ENCODE data around the gene ARL8B.
A peak's percentile ranks its signal among the peaks of the same experiment; 100 is the strongest.

Gene ARL8B

DNA sequence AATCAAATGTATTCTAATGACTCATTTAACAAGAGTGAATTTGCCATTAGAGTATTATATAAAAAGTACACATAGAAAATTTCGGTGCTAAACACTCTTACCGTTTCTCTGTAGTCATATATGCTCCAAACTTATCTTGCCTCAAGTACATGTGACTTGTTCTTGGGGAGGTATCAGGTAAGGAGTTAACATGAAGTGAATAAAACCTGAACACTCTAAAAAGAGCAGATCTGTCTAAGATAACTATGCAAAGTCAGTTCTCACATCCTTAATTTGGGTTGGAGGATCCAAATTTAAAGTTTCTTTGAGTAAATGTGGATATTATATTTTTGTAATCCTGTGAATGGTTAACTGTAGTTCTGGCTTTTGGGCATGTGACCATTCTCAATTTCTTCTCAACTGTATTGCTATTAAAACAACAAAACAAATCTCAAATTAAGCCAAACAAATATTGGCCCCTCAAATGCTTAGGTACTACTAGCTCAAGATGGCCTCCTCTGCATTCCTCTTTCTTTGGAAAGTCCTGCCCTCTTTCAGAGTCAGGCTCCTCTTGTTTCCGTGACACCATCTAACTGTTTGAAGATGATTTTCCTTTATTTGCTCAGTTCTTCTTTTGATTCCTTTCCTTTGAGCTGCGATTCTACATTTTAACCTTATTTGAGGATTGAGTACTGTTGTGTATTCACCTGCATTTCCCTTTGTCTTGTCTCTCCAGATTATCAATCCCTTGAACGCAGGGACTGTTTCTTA is 69.6 kb downstream of the ARL8B start:
- TF ChIP-seq POLR2A (IDR thresholded peaks at IDR 0.05; ENCODE audit: low read depth, low read length) (no peak), POLR2AphosphoS5 (IDR thresholded peaks at IDR 0.05; ENCODE audit: low read depth, low read length) (0 out of 2 replicates have a peak, but pooled peaks have one; percentile 27)
- DNase-seq (ENCODE audit: insufficient read length), result no peak
- peak; percentile 78 for FAIRE-seq

DNA sequence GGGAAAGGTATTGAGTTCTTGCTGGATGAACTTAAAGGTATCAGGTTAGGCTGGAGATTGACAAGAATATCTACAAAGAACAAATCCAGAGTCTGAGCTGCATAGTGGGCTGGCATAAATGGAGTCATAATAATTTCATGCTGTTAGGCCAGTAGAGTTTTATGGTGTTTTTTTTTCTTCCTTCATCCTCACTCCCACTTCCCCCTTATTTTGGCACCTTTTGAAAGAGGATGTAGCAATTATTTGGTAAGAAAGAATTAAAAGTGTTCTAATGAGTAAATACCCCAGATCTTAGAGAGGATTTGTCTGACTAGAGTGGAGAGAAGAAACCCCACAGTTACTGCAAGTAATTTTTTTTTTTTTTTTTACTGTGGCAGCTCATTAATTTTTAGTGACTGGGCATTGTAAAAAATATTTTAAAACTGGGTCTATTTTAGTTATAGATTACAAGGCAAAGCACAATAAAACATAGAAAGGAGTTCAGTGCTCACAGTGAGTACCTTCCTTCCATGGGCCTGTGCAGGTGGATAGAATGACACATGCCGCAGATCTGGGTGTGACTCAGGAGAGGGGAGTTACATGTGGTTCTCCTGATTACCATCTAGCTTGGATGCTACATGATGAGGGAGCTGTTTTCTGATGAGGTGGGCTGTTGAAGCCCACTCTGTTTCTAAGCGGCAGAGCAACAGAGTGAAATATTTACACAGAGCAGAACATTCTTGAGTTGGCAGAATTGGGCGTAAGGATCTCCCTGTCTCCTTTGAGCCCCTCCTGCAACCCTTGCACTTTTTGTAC is 70.7 kb downstream of the ARL8B start:
- TF ChIP-seq POLR2AphosphoS5 (IDR thresholded peaks at IDR 0.05; ENCODE audit: low read depth, low read length) (no peak), TAF1 (IDR thresholded peaks at IDR 0.05; ENCODE audit: borderline replicate concordance, low read depth, low read length) (no peak), POLR2A (IDR thresholded peaks at IDR 0.05; ENCODE audit: low read depth, low read length) (no peak)
- no peak for FAIRE-seq
- no peak for DNase-seq (ENCODE audit: insufficient read length)

DNA sequence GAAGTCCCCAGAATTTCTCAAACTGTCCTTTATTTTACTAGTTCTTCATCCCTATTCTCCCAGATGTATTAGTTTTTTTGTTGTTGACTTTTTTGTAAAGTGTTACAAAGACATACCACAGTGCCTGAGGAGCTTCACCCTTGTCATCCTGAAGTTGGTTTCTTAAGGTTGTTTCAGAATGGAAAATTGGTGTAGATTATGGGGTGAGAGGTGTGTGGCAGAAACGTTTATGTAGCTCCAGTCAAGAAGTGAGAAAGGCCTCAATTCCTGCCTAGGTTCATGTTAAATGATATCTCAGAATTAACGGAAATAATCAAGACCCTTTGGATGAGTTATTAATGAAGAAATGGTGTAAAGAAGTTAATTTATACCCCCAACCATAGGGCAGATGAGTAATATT is 72.2 kb downstream of the ARL8B start:
- TF ChIP-seq POLR2AphosphoS5 (IDR thresholded peaks at IDR 0.05; ENCODE audit: low read depth, low read length) (no peak), POLR2A (IDR thresholded peaks at IDR 0.05; ENCODE audit: low read depth, low read length) (no peak), TAF1 (IDR thresholded peaks at IDR 0.05; ENCODE audit: borderline replicate concordance, low read depth, low read length) (no peak)
- DNase-seq (ENCODE audit: insufficient read length) (no peak), FAIRE-seq (no peak)

DNA sequence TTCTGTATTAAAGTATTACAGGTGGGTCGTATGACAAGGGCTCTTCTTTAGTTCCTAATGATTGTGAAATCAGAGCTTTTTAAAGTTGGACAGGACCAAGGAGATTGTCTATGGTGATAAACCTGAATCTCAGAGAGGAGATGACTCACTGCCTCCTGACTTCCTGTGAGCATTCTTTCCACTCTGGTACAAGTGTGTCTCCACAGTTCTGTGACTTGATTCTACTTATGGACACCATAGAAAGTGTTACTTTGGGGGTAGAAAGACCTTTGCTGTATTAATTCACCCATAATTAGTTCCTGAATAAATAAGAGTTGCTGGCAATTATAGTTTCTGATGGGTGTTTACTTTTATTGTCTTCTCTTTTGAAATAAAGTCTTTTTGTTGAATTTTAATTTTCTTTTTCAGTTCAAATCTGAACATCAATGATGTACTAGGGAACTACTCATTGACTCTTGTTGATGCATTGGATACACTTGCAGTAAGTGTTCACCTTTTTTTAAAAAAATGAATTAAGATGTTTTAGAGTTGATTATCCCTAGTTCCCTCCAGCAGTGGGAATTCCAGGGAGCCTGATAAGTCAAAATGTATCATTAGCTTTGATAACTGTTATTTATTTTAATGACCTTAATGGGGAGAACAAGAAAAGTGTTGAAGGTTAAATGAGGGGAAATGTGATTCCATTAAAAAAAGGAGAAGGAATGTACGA is 72.9 kb downstream of the ARL8B start:
- DNase-seq (ENCODE audit: insufficient read length), result no peak
- TF ChIP-seq TAF1 (IDR thresholded peaks at IDR 0.05; ENCODE audit: borderline replicate concordance, low read depth, low read length) (no peak), POLR2AphosphoS5 (IDR thresholded peaks at IDR 0.05; ENCODE audit: low read depth, low read length) (no peak), POLR2A (IDR thresholded peaks at IDR 0.05; ENCODE audit: low read depth, low read length) (no peak)
- FAIRE-seq, result peak; percentile 54

DNA sequence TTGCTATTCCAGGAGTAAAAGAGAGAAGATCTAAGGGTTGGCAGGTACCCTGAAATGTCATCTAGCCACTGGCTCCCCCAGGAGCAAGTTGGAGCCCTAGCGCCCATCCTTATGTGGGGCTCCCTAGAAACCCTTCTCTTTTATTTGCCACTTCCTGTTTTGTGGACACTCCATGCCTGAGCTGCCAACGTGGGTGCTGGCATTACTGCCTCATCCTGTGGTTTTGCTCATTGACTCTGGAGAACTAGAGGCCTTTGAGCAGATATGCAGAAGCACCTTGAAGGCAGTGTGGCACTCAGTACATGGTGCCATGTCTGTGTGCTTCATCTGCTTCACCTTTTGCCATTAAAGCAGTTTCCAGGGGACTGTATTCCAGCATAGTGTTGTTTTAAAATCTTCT is 73.5 kb downstream of the ARL8B start:
- TF ChIP-seq POLR2A (IDR thresholded peaks at IDR 0.05; ENCODE audit: low read depth, low read length), result 0 out of 2 replicates have a peak, but pooled peaks have one; percentile 13
- peak; percentile 39; the same call in 1 of the 2 replicates for TF ChIP-seq POLR2AphosphoS5 (IDR thresholded peaks at IDR 0.05; ENCODE audit: low read depth, low read length)
- no peak for TF ChIP-seq TAF1 (IDR thresholded peaks at IDR 0.05; ENCODE audit: borderline replicate concordance, low read depth, low read length)
- no peak for FAIRE-seq
- no peak for DNase-seq (ENCODE audit: insufficient read length)

DNA sequence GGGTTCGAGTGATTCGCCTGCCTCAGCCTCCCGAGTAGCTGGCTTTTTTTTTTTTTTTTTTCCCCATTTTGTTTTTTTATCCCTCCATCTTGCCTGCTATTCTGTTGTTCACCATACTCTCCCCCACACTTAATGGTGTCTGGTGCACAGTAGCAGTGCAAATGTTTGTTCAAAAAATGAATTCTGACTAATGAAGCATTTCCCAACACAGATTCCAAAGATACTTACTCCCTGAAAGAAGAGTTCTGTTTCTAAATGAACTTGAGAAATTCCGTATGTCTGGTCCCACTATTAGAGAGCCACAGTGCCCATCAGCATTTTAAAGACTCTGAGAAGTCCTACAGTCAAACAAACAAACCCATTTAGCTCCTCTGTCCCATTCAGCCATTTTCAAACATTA is 74.9 kb downstream of the ARL8B start:
- no peak for DNase-seq (ENCODE audit: insufficient read length)
- TF ChIP-seq POLR2A (IDR thresholded peaks at IDR 0.05; ENCODE audit: low read depth, low read length) (no peak), POLR2AphosphoS5 (IDR thresholded peaks at IDR 0.05; ENCODE audit: low read depth, low read length) (no peak), TAF1 (IDR thresholded peaks at IDR 0.05; ENCODE audit: borderline replicate concordance, low read depth, low read length) (no peak)

DNA sequence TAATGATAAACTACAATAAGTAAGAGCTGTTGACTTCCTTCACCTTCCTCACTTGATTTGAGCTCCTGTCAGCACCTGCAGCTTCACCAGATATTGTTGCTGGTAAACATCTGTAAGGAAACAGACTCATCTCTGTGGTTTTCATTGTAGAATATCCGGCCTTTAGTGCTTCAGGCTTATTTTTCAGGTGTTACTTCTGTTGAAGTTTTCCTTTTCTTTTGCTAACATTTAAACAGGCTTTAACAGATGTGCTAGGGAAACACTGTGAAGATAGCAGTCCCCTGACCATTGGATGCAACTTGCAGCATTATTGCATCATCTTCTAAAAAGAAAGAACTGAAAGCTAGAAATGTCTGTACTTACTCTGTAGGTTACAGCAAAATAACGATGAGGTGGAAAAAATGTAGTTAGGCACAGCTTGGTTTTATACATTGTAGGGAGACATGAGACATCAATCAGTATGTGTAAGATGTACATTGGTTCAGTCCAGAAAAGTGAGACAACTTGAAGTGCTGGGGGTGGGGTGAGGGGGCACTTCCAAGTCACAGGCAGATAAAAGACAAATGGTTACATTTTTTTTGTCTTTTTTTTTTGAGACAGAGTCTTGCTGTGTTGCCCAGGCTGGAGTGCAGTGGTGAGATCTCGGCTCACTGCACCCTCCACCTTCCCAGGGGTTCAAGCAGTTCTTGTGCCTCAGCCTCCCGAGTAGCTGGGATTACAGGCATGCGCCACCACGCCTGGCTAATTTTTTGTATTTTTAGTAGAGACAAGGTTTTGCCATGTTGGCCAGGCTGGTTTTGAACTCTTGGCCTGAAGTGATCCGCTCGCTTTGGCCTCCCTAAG is 75.6 kb downstream of the ARL8B start:
- TF ChIP-seq POLR2A (IDR thresholded peaks at IDR 0.05; ENCODE audit: low read depth, low read length), result no peak
- no peak for TF ChIP-seq TAF1 (IDR thresholded peaks at IDR 0.05; ENCODE audit: borderline replicate concordance, low read depth, low read length)
- no peak for TF ChIP-seq POLR2AphosphoS5 (IDR thresholded peaks at IDR 0.05; ENCODE audit: low read depth, low read length)
- no peak for DNase-seq (ENCODE audit: insufficient read length)
- peak; percentile 85 for FAIRE-seq

More for the DNA sequence above, 74.9 kb downstream of the ARL8B start:
- no peak for FAIRE-seq

DNA sequence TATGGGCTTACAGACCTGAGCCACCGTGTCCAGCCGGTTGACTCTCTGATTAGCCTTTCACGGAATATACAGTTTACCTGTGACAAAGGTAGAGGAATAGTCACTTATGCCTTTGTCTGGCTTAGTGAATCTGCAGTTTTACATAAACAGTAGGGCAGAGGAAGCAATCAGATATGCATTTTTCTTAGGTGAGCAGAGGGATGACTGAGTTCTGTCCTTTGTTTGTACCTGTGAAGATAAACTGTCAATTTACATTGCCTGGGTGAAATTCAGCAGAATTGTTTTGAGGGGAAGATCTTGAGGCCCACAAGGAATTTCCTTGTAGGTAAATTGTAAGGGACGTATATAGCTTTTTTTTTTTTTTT is 76.2 kb downstream of the ARL8B start:
- no peak for TF ChIP-seq POLR2AphosphoS5 (IDR thresholded peaks at IDR 0.05; ENCODE audit: low read depth, low read length)
- no peak for TF ChIP-seq POLR2A (IDR thresholded peaks at IDR 0.05; ENCODE audit: low read depth, low read length)
- TF ChIP-seq TAF1 (IDR thresholded peaks at IDR 0.05; ENCODE audit: borderline replicate concordance, low read depth, low read length), result no peak
- DNase-seq (ENCODE audit: insufficient read length) (no peak), FAIRE-seq (peak; percentile 33)

DNA sequence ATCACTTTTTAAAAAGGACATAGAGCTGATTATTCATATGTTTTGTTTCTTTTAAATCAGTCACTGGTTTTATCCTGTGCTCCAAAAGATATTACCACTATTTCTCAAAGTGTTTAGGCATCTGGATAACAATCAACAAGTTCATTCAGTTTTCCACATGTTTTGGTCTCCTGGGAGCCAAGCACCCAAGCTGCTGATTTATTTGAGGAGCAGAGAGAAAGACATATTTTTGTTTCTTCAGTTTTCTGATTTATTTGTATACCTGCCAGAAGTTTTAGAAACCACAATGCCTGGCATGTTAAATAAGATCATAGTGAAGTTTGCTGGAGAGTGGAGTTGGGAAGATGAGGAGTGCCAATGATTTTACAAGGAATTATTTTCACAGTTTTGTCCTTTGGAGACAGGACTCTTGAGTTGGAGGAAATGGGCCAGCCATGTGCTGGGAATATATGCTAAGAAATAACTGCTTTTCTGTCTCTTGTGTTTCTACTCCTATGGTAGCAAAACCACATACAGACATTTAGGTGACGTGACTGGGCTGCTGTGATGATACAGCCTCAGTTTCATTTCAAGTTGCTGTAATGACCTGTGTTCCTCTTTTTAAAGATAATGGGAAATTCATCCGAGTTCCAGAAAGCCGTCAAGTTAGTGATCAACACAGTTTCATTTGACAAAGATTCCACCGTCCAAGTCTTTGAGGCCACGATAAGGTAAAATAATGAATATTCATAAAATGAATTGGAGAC is 77.1 kb downstream of the ARL8B start:
- DNase-seq (ENCODE audit: insufficient read length), result no peak
- TF ChIP-seq TAF1 (IDR thresholded peaks at IDR 0.05; ENCODE audit: borderline replicate concordance, low read depth, low read length), result no peak
- peak; percentile 40; the same call in 1 of the 2 replicates for TF ChIP-seq POLR2AphosphoS5 (IDR thresholded peaks at IDR 0.05; ENCODE audit: low read depth, low read length)
- TF ChIP-seq POLR2A (IDR thresholded peaks at IDR 0.05; ENCODE audit: low read depth, low read length), result no peak
- FAIRE-seq, result peak; percentile 72

DNA sequence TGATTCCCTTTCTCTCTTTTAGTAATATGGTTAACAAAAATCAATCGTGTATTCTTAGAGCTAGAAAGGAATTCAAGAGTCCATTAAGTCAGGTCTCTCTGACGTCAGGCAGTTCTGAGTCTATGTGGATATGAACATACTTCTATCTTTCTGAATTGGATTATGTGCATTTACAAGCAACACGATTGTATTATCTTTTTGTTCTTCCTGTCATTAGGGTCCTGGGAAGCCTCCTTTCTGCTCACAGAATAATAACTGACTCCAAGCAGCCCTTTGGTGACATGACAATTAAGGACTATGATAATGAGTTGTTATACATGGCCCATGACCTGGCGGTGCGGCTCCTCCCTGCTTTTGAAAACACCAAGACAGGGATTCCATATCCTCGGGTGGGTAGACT is 79.4 kb downstream of the ARL8B start:
- FAIRE-seq (no peak), DNase-seq (ENCODE audit: insufficient read length) (no peak)
- TF ChIP-seq POLR2AphosphoS5 (IDR thresholded peaks at IDR 0.05; ENCODE audit: low read depth, low read length), result no peak
- TF ChIP-seq TAF1 (IDR thresholded peaks at IDR 0.05; ENCODE audit: borderline replicate concordance, low read depth, low read length), result no peak
- TF ChIP-seq POLR2A (IDR thresholded peaks at IDR 0.05; ENCODE audit: low read depth, low read length), result no peak
